Measurements from ENCODE around the gene TESK1. TPM values are rescaled to one million over a fixed set of nuclear protein-coding genes. Genes with fewer than 3 reads are reported as not detected.

TESK1 gene
- total and polyA plus RNA-seq, 2 of the 8 experiments (the other 6 are each of a cell fraction or from before 2014, with no cell fraction given): 13.5 to 13.9 TPM

- Histone ChIP-seq H3K9me3 (ENCODE audit: insufficient read depth in 2 of 2, low read depth in 1 of 2, low read length in 1 of 2) (no peaks in the 10 kb centered on the region), H2BK20ac (ENCODE audit: low read length) (no peak within 1 kb of the TSS), H2BK15ac (ENCODE audit: low read length) (peak within 1 kb of the TSS; percentile 10), H4K8ac (ENCODE audit: extremely low read depth, insufficient read depth, low read length) (peak within 1 kb of the TSS; percentile 96), H3K18ac (ENCODE audit: extremely low read depth, low read length) (peak within 1 kb of the TSS; percentile 97), H3K23ac (ENCODE audit: insufficient read length) (no peak within 1 kb of the TSS), H3K56ac (replicated peaks; ENCODE audit: insufficient read length, low read depth, low read length) (peak within 1 kb of the TSS; percentile 92), H3K79me2 (ENCODE audit: control insufficient read depth in 1 of 2, insufficient read depth in 2 of 2, low read length in 2 of 2) (no peaks in the 10 kb centered on the region), H3K4ac (replicated peaks; ENCODE audit: insufficient read length, low read depth, low read length) (peak within 1 kb of the TSS; percentile 57), H2AK5ac (ENCODE audit: low read depth, low read length) (no peak within 1 kb of the TSS), H3K4me1 (replicated peaks in 1 of 4; ENCODE audit: control insufficient read depth in 3 of 4, insufficient read depth in 4 of 4, low read length in 3 of 4) (peaks cover 0 to 2% (median 0%) of the 10 kb centered on the region in 4 experiments; a peak in 4 of 7 replicates), H3K79me1 (ENCODE audit: low read depth, low read length) (peaks cover 2% of the 10 kb centered on the region; the same call in 1 of the 2 replicates), H3K27ac (ENCODE audit: low read depth, low read length) (peak within 1 kb of the TSS; percentile 99), H2BK5ac (ENCODE audit: low read depth, low read length) (peak within 1 kb of the TSS; percentile 94; the same call in 1 of the 2 replicates), H4K5ac (ENCODE audit: insufficient read length, low read depth, low read length) (peak within 1 kb of the TSS; percentile 96), H4K20me1 (replicated peaks in 1 of 2; ENCODE audit: control insufficient read depth in 1 of 2, insufficient read depth in 2 of 2, low read length in 2 of 2) (peaks cover 2 to 6% of the 10 kb centered on the region in 2 experiments), H4K91ac (replicated peaks; ENCODE audit: insufficient read length, low read length) (peak within 1 kb of the TSS; percentile 77), H3K4me2 (ENCODE audit: insufficient read depth in 1 of 2, low read depth in 2 of 2, low read length in 2 of 2) (peak within 1 kb of the TSS; percentile 77 to 92), H2BK120ac (replicated peaks; ENCODE audit: low read depth, low read length) (no peak within 1 kb of the TSS), H2BK12ac (ENCODE audit: low read depth, low read length) (peak within 1 kb of the TSS; percentile 23), H3K27me3 (replicated peaks in 1 of 4; ENCODE audit: control insufficient read depth in 3 of 4, extremely low read depth in 1 of 4, insufficient read depth in 3 of 4, low read length in 3 of 4) (peaks cover 0 to 7% (median 0%) of the 10 kb centered on the region in 4 experiments; a peak in 1 of 7 replicates), H3K36me3 (ENCODE audit: control insufficient read depth in 2 of 4, insufficient read depth in 4 of 4, low read length in 3 of 4) (peaks cover 6 to 27% (median 13%) of the 10 kb centered on the region in 4 experiments), H2AFZ (ENCODE audit: low read length) (peak within 1 kb of the TSS; percentile 96), H3K23me2 (ENCODE audit: low read depth, low read length) (peaks cover 10% of the 10 kb centered on the region), H3K4me3 (ENCODE audit: extremely low read depth in 1 of 4, insufficient read depth in 2 of 4, low read depth in 3 of 4, low read length in 4 of 4) (peak within 1 kb of the TSS; percentile 70 to 92 (median 86)), H3K9ac (replicated peaks in 1 of 4; ENCODE audit: extremely low read depth in 1 of 4, low read depth in 3 of 4, low read length in 3 of 4) (peak within 1 kb of the TSS; percentile 65 to 90 (median 82)), H3K14ac (ENCODE audit: insufficient read length) (no peak within 1 kb of the TSS)
- no peak for FAIRE-seq
- peak in 1 of 2 experiments; percentile 90 for DNase-seq (ENCODE audit: low read depth in 1 of 2, low spot score in 2 of 2)
- ChIA-PET CTCF (ENCODE audit: partially characterized antibody) (interaction anchor here (0.9 to 15.9 kb wide), 22 partner anchors 8 to 248 kb away, joined by 3 to 347 read pairs (median 6); partner anchors contain the start of genes CA9, CREB3, HRCT1 and SIT1), POLR2A (ENCODE audit: partially characterized antibody) (interaction anchor here (0.8 to 7.9 kb wide), 22 partner anchors 9 to 586 kb away, joined by 3 to 84 read pairs (median 4); partner anchors contain the start of genes CA9, CREB3, STOML2 and TLN1)
- 2% methylated on average over 52 of the region's 67 CpGs; no CpG with 5 or more reads in 1 of the 2 experiments for WGBS, 2 experiments (ENCODE audit: extremely low coverage in 1 of 2, insufficient coverage in 1 of 2, insufficient read length in 1 of 2, insufficient replicate concordance in 2 of 2, low coverage in 1 of 2, low lambda C conversion rate in 2 of 2, missing lambda C conversion rate in 1 of 2)
- TF ChIP-seq SP2 (IDR thresholded peaks at IDR 0.05; ENCODE audit: low read length) (no peak), SIN3A (conservative IDR thresholded peaks at IDR 0.05 in 1 of 2, IDR thresholded peaks at IDR 0.05 in 1 of 2; ENCODE audit: low read depth in 1 of 2, low read length in 2 of 2) (no peak), YY1 (IDR thresholded peaks at IDR 0.05; ENCODE audit: low read depth, low read length) (peak; percentile 84), POLR2A (IDR thresholded peaks at IDR 0.05; ENCODE audit: control extremely low read depth in 1 of 2, low read depth in 2 of 2, low read length in 2 of 2) (peak; percentile 76 to 77), PHF8 (conservative IDR thresholded peaks at IDR 0.05; ENCODE audit: low read depth, low read length) (peak; percentile 95), KDM1A (IDR thresholded peaks at IDR 0.05; ENCODE audit: borderline replicate concordance, low read length) (peak; percentile 37; the same call in 1 of the 2 replicates), TAF1 (IDR thresholded peaks at IDR 0.05; ENCODE audit: low read depth, low read length) (peak; percentile 65; the same call in 1 of the 2 replicates), KDM5A (IDR thresholded peaks at IDR 0.05; ENCODE audit: low read length) (no peak), KDM4A (IDR thresholded peaks at IDR 0.05; ENCODE audit: low read depth, low read length, severe bottlenecking) (peak; percentile 66), TCF12 (IDR thresholded peaks at IDR 0.05; ENCODE audit: low read depth, low read length) (no peak), CREB1 (IDR thresholded peaks at IDR 0.05) (no peak)
Measured at GRCh38 chr9:35658137-35658967, 53.3 kb downstream of the TESK1 start, which contains the start of gene CCDC107. Gene CCDC107, plus strand, starts transcription at chr9:35658292. Its CDS starts 88 bp downstream, at chr9:35658380.
